K562 (cell line): ENCODE results near the gene INPP4B. TPM values are rescaled to one million over a fixed set of nuclear protein-coding genes. Genes with fewer than 3 reads are reported as not detected.

Source experiments
- ATAC-seq: fragments of 200-7000 bp; cut with Tn5 transposase; 3 replicates; pipeline ENCODE4 v1.9.1; 2020; ENCODE audit warnings: moderate library complexity
- BruUV-seq: library from RNA; stranded (reverse); fragments of 400-500 nt; replicated peaks from 2 replicates; lab custom pipeline; 2021; lab: Mats Ljungman, UMichigan
- CTCF ChIA-PET: fragments of 300-600 bp; formaldehyde crosslinking; extraction: SDS; loops from one replicate; lab custom pipeline; 2021; ENCODE audit warnings: low intra/inter-chr PET ratio; lab: Yijun Ruan, JAX
- POLR2A ChIA-PET: fragments of 300-600, 350-650 bp; sonication (Branson Sonifier 250); formaldehyde crosslinking; extraction: SDS; loops from one replicate; lab custom pipeline; 2021; ENCODE audit warnings: antibody characterized with exemption, inconsistent platforms; lab: Yijun Ruan, JAX
- DNase-seq, 4 experiments: peaks; one replicate each; pipeline versions ENCODE4 v3.0.0 to v3.0.0-alpha.2; 2011 to 2018; ENCODE audit warnings: low spot score in 3 of 4, mixed read lengths in 3 of 4; ENCODE audit errors: extremely low read depth in 1 of 4
- FAIRE-seq: peaks from 2 replicates; lab custom pipeline; 2011; peaks lifted over from hg19 to GRCh38; lab: Jason Lieb, UNC
- H2AFZ ChIP-seq: 2 replicates; pipeline ENCODE4 v1.6.0; 2011; ENCODE audit warnings: low read depth, low read length, control low read depth, inconsistent platforms
- H3K27ac ChIP-seq: fragments of 200-600 bp; 3 replicates; pipeline ENCODE4 v1.8.0; 2011; ENCODE audit warnings: low read depth, mild to moderate bottlenecking, control low read depth, inconsistent platforms, low read length, moderate library complexity, mixed read lengths; ENCODE audit errors: extremely low read depth
- H3K27me3 ChIP-seq, 2 experiments: fragments of 300-600 bp in 1 of 2; 2 replicates in 1 of 2; 3 replicates in 1 of 2; pipeline versions ENCODE4 v1.6.0 to v1.8.0; 2011; ENCODE audit warnings: inconsistent platforms in 2 of 2, low read length in 2 of 2, mild to moderate bottlenecking in 1 of 2, mixed read lengths in 1 of 2, moderate library complexity in 1 of 2; ENCODE audit not compliant: control insufficient read depth in 2 of 2, insufficient read depth in 2 of 2
- H3K36me3 ChIP-seq: fragments of 300-600 bp; 3 replicates; pipeline ENCODE4 v1.8.0; 2011; ENCODE audit warnings: mild to moderate bottlenecking, low read length, inconsistent platforms; ENCODE audit not compliant: control insufficient read depth, insufficient read depth
- H3K4me1 ChIP-seq, 2 experiments: fragments of 200-600 bp in 1 of 2; replicated peaks in 1 of 2; 2 replicates in 1 of 2; 3 replicates in 1 of 2; pipeline versions ENCODE4 v1.5.1 to v1.8.0; 2011; ENCODE audit warnings: inconsistent platforms in 2 of 2, low read length in 2 of 2, mild to moderate bottlenecking in 1 of 2, mixed read lengths in 1 of 2, moderate library complexity in 1 of 2; ENCODE audit not compliant: control insufficient read depth in 2 of 2, insufficient read depth in 2 of 2
- H3K4me2 ChIP-seq: 2 replicates; pipeline ENCODE4 v1.6.1; 2011; ENCODE audit warnings: low read length, control low read depth, inconsistent platforms, mixed read lengths; ENCODE audit not compliant: insufficient read depth
- H3K4me3 ChIP-seq: fragments of 200-600 bp; sonication (generic), shearing (Covaris generic); 2 replicates; pipeline ENCODE4 v1.5.1; 2016; ENCODE audit warnings: control low read depth, inconsistent platforms
- H3K79me2 ChIP-seq: fragments of 200-600 bp; 3 replicates; pipeline ENCODE4 v1.8.0; 2011; ENCODE audit warnings: low read length, inconsistent platforms; ENCODE audit not compliant: control insufficient read depth, insufficient read depth
- H3K9ac ChIP-seq, 2 experiments: 2 replicates each; pipeline versions ENCODE4 v1.6.0 to v1.6.1; 2011; ENCODE audit warnings: low read depth in 2 of 2, low read length in 2 of 2, control low read depth in 1 of 2, inconsistent platforms in 1 of 2, mild to moderate bottlenecking in 1 of 2, mixed read lengths in 1 of 2; ENCODE audit not compliant: insufficient read depth in 1 of 2
- H3K9me1 ChIP-seq: one replicate; pipeline ENCODE4 v1.6.0; 2011; ENCODE audit warnings: inconsistent platforms, mild to moderate bottlenecking, low read length, moderate library complexity; ENCODE audit not compliant: control insufficient read depth, insufficient read depth
- H3K9me3 ChIP-seq: replicated peaks from 2 replicates; pipeline ENCODE4 v1.5.1; 2011; ENCODE audit warnings: low read depth, low read length, inconsistent platforms; ENCODE audit not compliant: control insufficient read depth, insufficient read depth
- H4K20me1 ChIP-seq: replicated peaks from 2 replicates; pipeline ENCODE4 v1.6.1; 2011; ENCODE audit warnings: low read length, inconsistent platforms, mixed read lengths; ENCODE audit not compliant: control insufficient read depth, insufficient read depth
- CBX3 ChIP-seq, 2 experiments: IDR thresholded peaks; 1 replicate in 1 of 2; 2 replicates in 1 of 2; pipeline ENCODE4 v1.6.1; 2012; ENCODE audit warnings: inconsistent platforms in 2 of 2, low read length in 2 of 2, borderline replicate concordance in 1 of 2, control low read depth in 1 of 2
- SETDB1 ChIP-seq: IDR thresholded peaks from one replicate; pipeline ENCODE4 v1.6.1; 2012; ENCODE audit warnings: low read length, control low read depth, inconsistent platforms
- WGBS: fragments of 100-300 bp; shearing (Covaris generic); methylation state at CpG from one replicate; pipeline ENCODE4 v1.1.6; 2016; ENCODE audit warnings: low coverage, mixed read lengths; ENCODE audit not compliant: insufficient coverage; ENCODE audit errors: missing lambda C conversion rate; 5-methylcytosine and 5-hydroxymethylcytosine counted together
- in situ Hi-C: fragments of 300-500 bp; cut with MboI; formaldehyde crosslinking; loops from 4 replicates; pipeline ENCODE4 v1.15.0; 2018; ENCODE audit warnings: inconsistent platforms, mixed read lengths
- intact Hi-C: fragments of 100-400 bp; cut with micrococcal nuclease; formaldehyde crosslinking; loops from 2 replicates; pipeline ENCODE4 v1.14.2; 2022
- polyA plus RNA-seq, 8 experiments: library from polyadenylated mRNA; depleted of rRNA in 4 of 8; stranded (reverse) in 5 of 8; unstranded in 3 of 8; fragments of >200 nt; fragmentation: Nextera tagmentation in 2 of 8; fragmentation: Illumina TruSeq in 1 of 8; extraction: Ambion mirVana in 2 of 8; extraction: Trizol in 1 of 8; gene quantifications; 2 replicates each; pipeline versions ENCODE4 v1.2.1 to v1.2.3, GENCODE V29; 2011 to 2014; ENCODE audit warnings: inconsistent platforms in 1 of 8, missing spikeins in 1 of 8
- total RNA-seq, 7 experiments: library from RNA; depleted of rRNA in 6 of 7; stranded (reverse); fragments of >200 nt in 6 of 7; fragmentation: Illumina TruSeq in 2 of 7; extraction: Trizol in 2 of 7; gene quantifications; 2 replicates each; pipeline versions ENCODE4 v1.2.1 to v1.2.3, GENCODE V29; 2011 to 2021; ENCODE audit warnings: low replicate concordance in 1 of 7
- TF ChIP-seq, protein P1 (sequence below): fragments of 250-450 bp; sonication (Bioruptor Pico); IDR thresholded peaks from 2 replicates; pipeline ENCODE4 v1.4.0; 2020
- TF ChIP-seq, protein P2 (sequence below): fragments of 250-450 bp; sonication (Bioruptor Pico); IDR thresholded peaks from 2 replicates; pipeline ENCODE4 v1.8.0; 2021; ENCODE audit warnings: moderate library complexity, mild to moderate bottlenecking, inconsistent platforms

Gene INPP4B
- total and polyA plus RNA-seq, 9 of the 15 experiments (the other 6 are each of a cell fraction or from before 2014, with no cell fraction given), result 0.04 to 0.11 TPM; not detected in 7

GRCh38 chr4:142356801-142357200 lies 489.3 kb downstream of the INPP4B start:
- H3K27me3 ChIP-seq, result no peaks in the 10 kb centered on the region
- TF ChIP-seq CBX3 (IDR thresholded peaks at IDR 0.05; ENCODE audit: borderline replicate concordance in 1 of 2, low read length in 2 of 2), result no peak
- no peaks in the 10 kb centered on the region; the same call in 1 of the 2 replicates for H3K9me3 ChIP-seq
- ATAC-seq, result no peak
- no peaks in the 10 kb centered on the region for H3K4me1 ChIP-seq
- no TSS peak for BruUV-seq
- no peaks in the 10 kb centered on the region for H4K20me1 ChIP-seq
- H2AFZ ChIP-seq, result no peak overlapping the region
- CTCF ChIA-PET, result no interaction called here
- intact Hi-C loops, result loop anchor here (5.0 kb wide), 1 partner anchor 1126 kb away; no protein-coding TSS in a partner anchor
- POLR2A ChIA-PET, result no interaction called here
- H3K79me2 ChIP-seq, result no peaks in the 10 kb centered on the region
- no peak overlapping the region for H3K27ac ChIP-seq
- no peak for DNase-seq
- 0% methylated on average over 1 of the region's 1 CpG for WGBS
- H3K4me2 ChIP-seq, result no peak overlapping the region
- no peak overlapping the region for H3K9ac ChIP-seq
- in situ Hi-C loops, result no loop called here
- H3K36me3 ChIP-seq, result no peaks in the 10 kb centered on the region
- no peak overlapping the region for H3K4me3 ChIP-seq
- H3K9me1 ChIP-seq, result no peaks in the 10 kb centered on the region
- no peak for FAIRE-seq

- intact Hi-C loops, result loop anchor here (5.0 kb wide), 1 partner anchor 1126 kb away; no protein-coding TSS in a partner anchor
- Histone ChIP-seq H3K79me2 (no peaks in the 10 kb centered on the region), H3K4me3 (no peak overlapping the region), H2AFZ (no peak overlapping the region), H3K9me3 (no peaks in the 10 kb centered on the region; the same call in 1 of the 2 replicates), H4K20me1 (no peaks in the 10 kb centered on the region), H3K27ac (no peak overlapping the region), H3K27me3 (no peaks in the 10 kb centered on the region), H3K9ac (no peak overlapping the region), H3K9me1 (no peaks in the 10 kb centered on the region), H3K4me1 (no peaks in the 10 kb centered on the region), H3K4me2 (no peak overlapping the region), H3K36me3 (no peaks in the 10 kb centered on the region)
- ATAC-seq (no peak), DNase-seq (no peak), FAIRE-seq (no peak)
- ChIA-PET CTCF (no interaction called here), POLR2A (no interaction called here)
- in situ Hi-C loops, result no loop called here
- no TSS peak for BruUV-seq
- TF ChIP-seq SETDB1, result no peak
- TF ChIP-seq, protein P1, sequence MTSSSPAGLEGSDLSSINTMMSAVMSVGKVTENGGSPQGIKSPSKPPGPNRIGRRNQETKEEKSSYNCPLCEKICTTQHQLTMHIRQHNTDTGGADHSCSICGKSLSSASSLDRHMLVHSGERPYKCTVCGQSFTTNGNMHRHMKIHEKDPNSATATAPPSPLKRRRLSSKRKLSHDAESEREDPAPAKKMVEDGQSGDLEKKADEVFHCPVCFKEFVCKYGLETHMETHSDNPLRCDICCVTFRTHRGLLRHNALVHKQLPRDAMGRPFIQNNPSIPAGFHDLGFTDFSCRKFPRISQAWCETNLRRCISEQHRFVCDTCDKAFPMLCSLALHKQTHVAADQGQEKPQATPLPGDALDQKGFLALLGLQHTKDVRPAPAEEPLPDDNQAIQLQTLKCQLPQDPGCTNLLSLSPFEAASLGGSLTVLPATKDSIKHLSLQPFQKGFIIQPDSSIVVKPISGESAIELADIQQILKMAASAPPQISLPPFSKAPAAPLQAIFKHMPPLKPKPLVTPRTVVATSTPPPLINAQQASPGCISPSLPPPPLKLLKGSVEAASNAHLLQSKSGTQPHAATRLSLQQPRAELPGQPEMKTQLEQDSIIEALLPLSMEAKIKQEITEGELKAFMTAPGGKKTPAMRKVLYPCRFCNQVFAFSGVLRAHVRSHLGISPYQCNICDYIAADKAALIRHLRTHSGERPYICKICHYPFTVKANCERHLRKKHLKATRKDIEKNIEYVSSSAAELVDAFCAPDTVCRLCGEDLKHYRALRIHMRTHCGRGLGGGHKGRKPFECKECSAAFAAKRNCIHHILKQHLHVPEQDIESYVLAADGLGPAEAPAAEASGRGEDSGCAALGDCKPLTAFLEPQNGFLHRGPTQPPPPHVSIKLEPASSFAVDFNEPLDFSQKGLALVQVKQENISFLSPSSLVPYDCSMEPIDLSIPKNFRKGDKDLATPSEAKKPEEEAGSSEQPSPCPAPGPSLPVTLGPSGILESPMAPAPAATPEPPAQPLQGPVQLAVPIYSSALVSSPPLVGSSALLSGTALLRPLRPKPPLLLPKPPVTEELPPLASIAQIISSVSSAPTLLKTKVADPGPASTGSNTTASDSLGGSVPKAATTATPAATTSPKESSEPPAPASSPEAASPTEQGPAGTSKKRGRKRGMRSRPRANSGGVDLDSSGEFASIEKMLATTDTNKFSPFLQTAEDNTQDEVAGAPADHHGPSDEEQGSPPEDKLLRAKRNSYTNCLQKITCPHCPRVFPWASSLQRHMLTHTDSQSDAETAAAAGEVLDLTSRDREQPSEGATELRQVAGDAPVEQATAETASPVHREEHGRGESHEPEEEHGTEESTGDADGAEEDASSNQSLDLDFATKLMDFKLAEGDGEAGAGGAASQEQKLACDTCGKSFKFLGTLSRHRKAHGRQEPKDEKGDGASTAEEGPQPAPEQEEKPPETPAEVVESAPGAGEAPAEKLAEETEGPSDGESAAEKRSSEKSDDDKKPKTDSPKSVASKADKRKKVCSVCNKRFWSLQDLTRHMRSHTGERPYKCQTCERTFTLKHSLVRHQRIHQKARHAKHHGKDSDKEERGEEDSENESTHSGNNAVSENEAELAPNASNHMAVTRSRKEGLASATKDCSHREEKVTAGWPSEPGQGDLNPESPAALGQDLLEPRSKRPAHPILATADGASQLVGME, result no peak
- TF ChIP-seq, protein P2, sequence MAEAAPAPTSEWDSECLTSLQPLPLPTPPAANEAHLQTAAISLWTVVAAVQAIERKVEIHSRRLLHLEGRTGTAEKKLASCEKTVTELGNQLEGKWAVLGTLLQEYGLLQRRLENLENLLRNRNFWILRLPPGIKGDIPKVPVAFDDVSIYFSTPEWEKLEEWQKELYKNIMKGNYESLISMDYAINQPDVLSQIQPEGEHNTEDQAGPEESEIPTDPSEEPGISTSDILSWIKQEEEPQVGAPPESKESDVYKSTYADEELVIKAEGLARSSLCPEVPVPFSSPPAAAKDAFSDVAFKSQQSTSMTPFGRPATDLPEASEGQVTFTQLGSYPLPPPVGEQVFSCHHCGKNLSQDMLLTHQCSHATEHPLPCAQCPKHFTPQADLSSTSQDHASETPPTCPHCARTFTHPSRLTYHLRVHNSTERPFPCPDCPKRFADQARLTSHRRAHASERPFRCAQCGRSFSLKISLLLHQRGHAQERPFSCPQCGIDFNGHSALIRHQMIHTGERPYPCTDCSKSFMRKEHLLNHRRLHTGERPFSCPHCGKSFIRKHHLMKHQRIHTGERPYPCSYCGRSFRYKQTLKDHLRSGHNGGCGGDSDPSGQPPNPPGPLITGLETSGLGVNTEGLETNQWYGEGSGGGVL, result no peak
Measured at GRCh38 chr4:142356118-142356759, 489.9 kb downstream of the INPP4B start.
